ENCODE results near the gene NRCAM. TPM values are rescaled to one million over a fixed set of nuclear protein-coding genes. Genes with fewer than 3 reads are reported as not detected.

The NRCAM gene
- total and polyA plus RNA-seq, 2 donors (not counting 1 experiment from before 2014, with no cell fraction given), result 0.75 to 4.6 TPM

DNA sequence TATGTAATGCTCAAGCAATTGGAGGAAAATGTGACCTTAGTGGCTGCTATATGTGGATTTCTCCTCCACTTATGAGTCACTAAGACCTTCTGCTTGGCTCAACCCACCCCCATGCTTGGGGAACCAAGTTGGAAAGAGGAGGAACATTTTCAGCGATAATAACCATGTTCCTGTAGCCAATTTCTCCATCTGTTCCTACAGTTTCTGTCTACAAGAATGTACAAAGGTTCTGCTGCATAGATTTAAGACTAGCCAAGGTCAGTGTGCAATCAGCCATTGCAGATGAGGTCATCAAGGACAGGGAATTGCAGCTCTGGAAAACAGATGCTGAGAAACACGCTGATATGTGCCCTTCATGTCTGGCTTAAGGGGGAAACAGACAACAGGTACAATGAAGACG is 5.6 kb upstream of the NRCAM start:
- no peaks in the 10 kb centered on the region for H4K20me1 ChIP-seq (ENCODE audit: control insufficient read depth, insufficient read depth, low read length, poor library complexity, severe bottlenecking)
- H3K9me3 Mint-ChIP-seq (ENCODE audit: insufficient read depth), result no peaks in the 10 kb centered on the region
- H3K9ac ChIP-seq (ENCODE audit: low read length), result no peak overlapping the region
- H3K9me3 ChIP-seq (ENCODE audit: control extremely low read depth in 1 of 3, control insufficient read depth in 2 of 3, insufficient read depth in 1 of 3, low read length in 2 of 3), result no peaks in the 10 kb centered on the region
- H3K27me3 ChIP-seq (replicated peaks in 1 of 4; ENCODE audit: control extremely low read depth in 1 of 4, control insufficient read depth in 3 of 4, insufficient read depth in 4 of 4, low read length in 3 of 4), result peaks cover 0 to 39% (median 25%) of the 10 kb centered on the region in 4 experiments
- TF ChIP-seq, protein P1, sequence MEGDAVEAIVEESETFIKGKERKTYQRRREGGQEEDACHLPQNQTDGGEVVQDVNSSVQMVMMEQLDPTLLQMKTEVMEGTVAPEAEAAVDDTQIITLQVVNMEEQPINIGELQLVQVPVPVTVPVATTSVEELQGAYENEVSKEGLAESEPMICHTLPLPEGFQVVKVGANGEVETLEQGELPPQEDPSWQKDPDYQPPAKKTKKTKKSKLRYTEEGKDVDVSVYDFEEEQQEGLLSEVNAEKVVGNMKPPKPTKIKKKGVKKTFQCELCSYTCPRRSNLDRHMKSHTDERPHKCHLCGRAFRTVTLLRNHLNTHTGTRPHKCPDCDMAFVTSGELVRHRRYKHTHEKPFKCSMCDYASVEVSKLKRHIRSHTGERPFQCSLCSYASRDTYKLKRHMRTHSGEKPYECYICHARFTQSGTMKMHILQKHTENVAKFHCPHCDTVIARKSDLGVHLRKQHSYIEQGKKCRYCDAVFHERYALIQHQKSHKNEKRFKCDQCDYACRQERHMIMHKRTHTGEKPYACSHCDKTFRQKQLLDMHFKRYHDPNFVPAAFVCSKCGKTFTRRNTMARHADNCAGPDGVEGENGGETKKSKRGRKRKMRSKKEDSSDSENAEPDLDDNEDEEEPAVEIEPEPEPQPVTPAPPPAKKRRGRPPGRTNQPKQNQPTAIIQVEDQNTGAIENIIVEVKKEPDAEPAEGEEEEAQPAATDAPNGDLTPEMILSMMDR (IDR thresholded peaks at IDR 0.05), result no peak
- TF ChIP-seq EZH2 (IDR thresholded peaks at IDR 0.05; ENCODE audit: borderline replicate concordance, insufficient read depth, low read depth, low read length, poor library complexity, severe bottlenecking), result no peak
- H3K4me3 ChIP-seq (ENCODE audit: control extremely low read depth in 1 of 5, extremely low read depth in 1 of 5, insufficient read depth in 1 of 5, low read depth in 2 of 5, low read length in 4 of 5), result no peak overlapping the region
- no peaks in the 10 kb centered on the region for H3K79me2 ChIP-seq (ENCODE audit: control insufficient read depth, insufficient read depth, low read length)
- WGBS (ENCODE audit: insufficient coverage), result 100% methylated on average over 2 of the region's 3 CpGs
- no peak overlapping the region for H3K4me3 Mint-ChIP-seq
- no peaks in the 10 kb centered on the region for H3K36me3 ChIP-seq (replicated peaks in 1 of 2; ENCODE audit: control extremely low read depth in 1 of 2, control insufficient read depth in 1 of 2, extremely low read depth in 1 of 2, insufficient read depth in 2 of 2, low read length in 1 of 2)
- intact Hi-C loops (cut with micrococcal nuclease), result loop anchor here (2.0 kb wide), 1 partner anchor 77 kb away; no protein-coding TSS in a partner anchor
- H2AFZ ChIP-seq (ENCODE audit: insufficient read depth, low read depth, low read length, poor library complexity, severe bottlenecking), result no peak overlapping the region
- H3K27ac ChIP-seq (ENCODE audit: low read length in 2 of 2), result no peak overlapping the region
- POLR2A ChIA-PET, result no interaction called here
- no peak overlapping the region for H3K4me2 ChIP-seq (replicated peaks; ENCODE audit: low read depth, low read length, poor library complexity, severe bottlenecking)
- H3K27ac Mint-ChIP-seq, result no peak overlapping the region
- ATAC-seq (ENCODE audit: low read depth) (no peak), DNase-seq (no peak)
- CTCF ChIA-PET, result interaction anchor here (4.1 to 4.6 kb wide), 2 partner anchors 8 to 35 kb away, joined by 31 to 35 read pairs; no protein-coding TSS in a partner anchor
- peaks cover 58% of the 10 kb centered on the region for H3K27me3 Mint-ChIP-seq
- H3K4me1 Mint-ChIP-seq, result peaks cover 7% of the 10 kb centered on the region
- peaks cover under 1 to 7% of the 10 kb centered on the region in 2 donors for H3K4me1 ChIP-seq (ENCODE audit: control insufficient read depth in 2 of 2, insufficient read depth in 2 of 2, low read length in 2 of 2)

DNA sequence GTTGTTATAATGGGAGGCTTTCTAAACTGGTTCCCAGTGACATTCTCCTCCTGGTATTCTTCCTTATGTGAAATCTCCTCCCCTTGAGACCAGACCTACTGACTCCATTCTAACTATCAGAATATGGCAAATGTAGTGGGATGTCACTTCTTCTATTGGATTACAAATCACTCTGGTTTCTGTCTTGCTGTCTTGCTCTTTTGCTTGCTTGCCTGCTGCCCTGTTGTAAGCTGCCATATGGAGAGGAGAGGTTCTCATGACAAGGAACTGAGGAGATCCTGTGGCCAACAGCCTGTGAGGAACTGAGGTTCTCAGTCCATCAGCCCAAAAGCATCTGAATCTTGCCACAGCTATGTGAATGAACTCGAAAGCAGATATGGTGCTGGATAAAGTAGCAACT is 4.7 kb upstream of the NRCAM start:
- Histone ChIP-seq H3K4me1 (ENCODE audit: control insufficient read depth in 2 of 2, insufficient read depth in 2 of 2, low read length in 2 of 2) (peaks cover 4 to 9% of the 10 kb centered on the region in 2 donors), H3K9ac (ENCODE audit: low read length) (no peak overlapping the region), H3K36me3 (replicated peaks in 1 of 2; ENCODE audit: control extremely low read depth in 1 of 2, control insufficient read depth in 1 of 2, extremely low read depth in 1 of 2, insufficient read depth in 2 of 2, low read length in 1 of 2) (no peaks in the 10 kb centered on the region), H3K27me3 (replicated peaks in 1 of 4; ENCODE audit: control extremely low read depth in 1 of 4, control insufficient read depth in 3 of 4, insufficient read depth in 4 of 4, low read length in 3 of 4) (peaks cover 0 to 44% (median 24%) of the 10 kb centered on the region in 4 experiments), H4K20me1 (ENCODE audit: control insufficient read depth, insufficient read depth, low read length, poor library complexity, severe bottlenecking) (no peaks in the 10 kb centered on the region), H3K4me3 (ENCODE audit: control extremely low read depth in 1 of 5, extremely low read depth in 1 of 5, insufficient read depth in 1 of 5, low read depth in 2 of 5, low read length in 4 of 5) (no peak overlapping the region), H3K9me3 (ENCODE audit: control extremely low read depth in 1 of 3, control insufficient read depth in 2 of 3, insufficient read depth in 1 of 3, low read length in 2 of 3) (no peaks in the 10 kb centered on the region), H3K27ac (ENCODE audit: low read length in 2 of 2) (no peak overlapping the region), H2AFZ (ENCODE audit: insufficient read depth, low read depth, low read length, poor library complexity, severe bottlenecking) (no peak overlapping the region), H3K79me2 (ENCODE audit: control insufficient read depth, insufficient read depth, low read length) (no peaks in the 10 kb centered on the region), H3K4me2 (replicated peaks; ENCODE audit: low read depth, low read length, poor library complexity, severe bottlenecking) (no peak overlapping the region)
- Mint-ChIP-seq H3K27ac (no peak overlapping the region), H3K4me1 (peaks cover 10% of the 10 kb centered on the region), H3K9me3 (ENCODE audit: insufficient read depth) (no peaks in the 10 kb centered on the region), H3K27me3 (peaks cover 55% of the 10 kb centered on the region), H3K4me3 (no peak overlapping the region)
- ChIA-PET POLR2A (no interaction called here), CTCF (interaction anchor here (0.7 to 4.6 kb wide), 6 partner anchors 9 to 282 kb away, joined by 3 to 35 read pairs (median 16); no protein-coding TSS in a partner anchor)
- WGBS (ENCODE audit: insufficient coverage), result no CpG with 5 or more reads among the region's 1 CpG
- ATAC-seq (ENCODE audit: low read depth), result no peak
- intact Hi-C loops (cut with micrococcal nuclease), result loop anchor here (1.0 to 2.0 kb wide), 2 partner anchors 76 to 280 kb away; no protein-coding TSS in a partner anchor
- no peak for DNase-seq
- TF ChIP-seq, protein P1 (IDR thresholded peaks at IDR 0.05), result no peak
- TF ChIP-seq EZH2 (IDR thresholded peaks at IDR 0.05; ENCODE audit: borderline replicate concordance, insufficient read depth, low read depth, low read length, poor library complexity, severe bottlenecking), result no peak

All from B cell (primary cell).